Mesenchymal stem cell (in vitro differentiated cells and primary cell): ENCODE results near the gene CHRM2.
A peak's percentile ranks its signal among the peaks of the same experiment; 100 is the strongest.

Source experiments
- DNase-seq: peaks from one replicate; pipeline ENCODE4 v3.0.0-alpha.2; 2013
- H2AFZ ChIP-seq: one replicate; pipeline ENCODE4 v1.6.1; 2013; ENCODE audit warnings: low read depth, mild to moderate bottlenecking, control low read depth, inconsistent platforms, low read length, moderate library complexity
- H2AK5ac ChIP-seq: 2 replicates; pipeline ENCODE4 v1.6.1; 2013; ENCODE audit warnings: low read length, moderate library complexity, mild to moderate bottlenecking, inconsistent platforms; ENCODE audit not compliant: severe bottlenecking
- H2BK120ac ChIP-seq: one replicate; pipeline ENCODE4 v1.6.1; 2013; ENCODE audit warnings: low read depth, mild to moderate bottlenecking, inconsistent platforms, low read length, moderate library complexity
- H2BK12ac ChIP-seq, 2 experiments: one replicate each; pipeline ENCODE4 v1.6.1; 2013; ENCODE audit warnings: inconsistent platforms in 2 of 2, low read length in 2 of 2, mild to moderate bottlenecking in 2 of 2, moderate library complexity in 2 of 2, control low read depth in 1 of 2
- H2BK15ac ChIP-seq: one replicate; pipeline ENCODE4 v1.6.1; 2013; ENCODE audit warnings: mild to moderate bottlenecking, low read depth, inconsistent platforms; ENCODE audit not compliant: poor library complexity, severe bottlenecking
- H2BK5ac ChIP-seq: 2 replicates; pipeline ENCODE4 v1.6.1; 2013; ENCODE audit warnings: low read depth, mild to moderate bottlenecking, low read length, control low read depth, inconsistent platforms; ENCODE audit not compliant: poor library complexity, severe bottlenecking
- H3K14ac ChIP-seq, 2 experiments: one replicate each; pipeline ENCODE4 v1.6.1; 2013; ENCODE audit warnings: inconsistent platforms in 2 of 2, low read length in 2 of 2, control low read depth in 1 of 2, mild to moderate bottlenecking in 1 of 2, moderate library complexity in 1 of 2
- H3K18ac ChIP-seq, 2 experiments: one replicate each; pipeline ENCODE4 v1.6.1; 2013; ENCODE audit warnings: inconsistent platforms in 2 of 2, low read length in 2 of 2, control low read depth in 1 of 2, low read depth in 1 of 2, mild to moderate bottlenecking in 1 of 2
- H3K23ac ChIP-seq, 2 experiments: one replicate each; pipeline ENCODE4 v1.6.1; 2013; ENCODE audit warnings: inconsistent platforms in 2 of 2, low read length in 2 of 2, mild to moderate bottlenecking in 2 of 2, moderate library complexity in 2 of 2, control low read depth in 1 of 2
- H3K27ac ChIP-seq: 2 replicates; pipeline ENCODE4 v1.5.1; 2013; ENCODE audit warnings: mild to moderate bottlenecking, moderate library complexity, low read length, control low read depth, inconsistent platforms; ENCODE audit not compliant: poor library complexity, severe bottlenecking
- H3K27me3 ChIP-seq, 2 experiments: 2 replicates each; pipeline versions ENCODE4 v1.6.1 to v1.7.0; 2013; ENCODE audit warnings: low read length in 2 of 2, mild to moderate bottlenecking in 2 of 2, moderate library complexity in 2 of 2, control low read depth in 1 of 2, inconsistent platforms in 1 of 2; ENCODE audit not compliant: control insufficient read depth in 1 of 2, insufficient read depth in 1 of 2
- H3K36me3 ChIP-seq, 2 experiments: 2 replicates each; pipeline versions ENCODE4 v1.6.1 to v1.7.0; 2013; ENCODE audit warnings: low read length in 2 of 2, control low read depth in 1 of 2, inconsistent platforms in 1 of 2, low read depth in 1 of 2, mild to moderate bottlenecking in 1 of 2; ENCODE audit not compliant: insufficient read depth in 2 of 2, control insufficient read depth in 1 of 2
- H3K4ac ChIP-seq, 2 experiments: one replicate each; pipeline ENCODE4 v1.6.1; 2013; ENCODE audit warnings: inconsistent platforms in 2 of 2, low read length in 2 of 2, mild to moderate bottlenecking in 2 of 2, moderate library complexity in 2 of 2, control low read depth in 1 of 2, low read depth in 1 of 2
- H3K4me1 ChIP-seq: 2 replicates; pipeline ENCODE4 v1.6.1; 2013; ENCODE audit warnings: low read depth, low read length, control low read depth; ENCODE audit not compliant: control insufficient read depth, insufficient read depth
- H3K4me2 ChIP-seq: 2 replicates; pipeline ENCODE4 v1.6.1; 2013; ENCODE audit warnings: low read length, mild to moderate bottlenecking, inconsistent platforms; ENCODE audit not compliant: poor library complexity, severe bottlenecking
- H3K4me3 ChIP-seq, 2 experiments: 2 replicates each; pipeline versions ENCODE4 v1.5.1 to v1.7.0; 2013; ENCODE audit warnings: low read length in 2 of 2, mild to moderate bottlenecking in 2 of 2, control low read depth in 1 of 2, low read depth in 1 of 2; ENCODE audit not compliant: insufficient read depth in 1 of 2
- H3K79me1 ChIP-seq: replicated peaks from 2 replicates; pipeline ENCODE4 v1.6.1; 2013; ENCODE audit warnings: mild to moderate bottlenecking, control low read depth, low read length, inconsistent platforms; ENCODE audit not compliant: poor library complexity, severe bottlenecking
- H3K9ac ChIP-seq: 2 replicates; pipeline ENCODE4 v1.7.0; 2013; ENCODE audit warnings: mild to moderate bottlenecking, low read length, moderate library complexity
- H3K9me3 ChIP-seq: 2 replicates; pipeline ENCODE4 v1.7.0; 2013; ENCODE audit warnings: mild to moderate bottlenecking, low read length; ENCODE audit not compliant: control insufficient read depth
- H4K8ac ChIP-seq: one replicate; pipeline ENCODE4 v1.6.1; 2013; ENCODE audit warnings: inconsistent platforms, mild to moderate bottlenecking, low read length, moderate library complexity
- H4K91ac ChIP-seq: one replicate; pipeline ENCODE4 v1.6.1; 2013; ENCODE audit warnings: mild to moderate bottlenecking, low read length, inconsistent platforms
- WGBS: methylation state at CpG from one replicate; pipeline ENCODE4 v1.1.7; 2013; ENCODE audit warnings: mixed read lengths; 5-methylcytosine and 5-hydroxymethylcytosine counted together

CHRM2 gene

GRCh38 chr7:136925556-136925955 is 57.1 kb downstream of the CHRM2 start:
- Histone ChIP-seq H4K8ac (no peak overlapping the region), H3K9ac (no peak overlapping the region), H3K9me3 (no peaks in the 10 kb centered on the region), H2AK5ac (no peak overlapping the region), H2BK120ac (peak overlapping the region; percentile 68), H3K27ac (no peak overlapping the region), H3K14ac (no peak overlapping the region), H3K4me3 (no peak overlapping the region), H3K4me2 (no peak overlapping the region), H3K4me1 (no peaks in the 10 kb centered on the region), H4K91ac (no peak overlapping the region), H3K18ac (peak overlapping the region; percentile 6 to 59), H3K23ac (peak overlapping the region in 1 of 2 experiments; percentile 86), H2AFZ (no peak overlapping the region), H3K36me3 (no peaks in the 10 kb centered on the region), H2BK15ac (no peak overlapping the region), H2BK5ac (no peak overlapping the region), H2BK12ac (peak overlapping the region; percentile 51 to 75), H3K27me3 (no peaks in the 10 kb centered on the region), H3K79me1 (no peaks in the 10 kb centered on the region), H3K4ac (peak overlapping the region in 1 of 2 experiments; percentile 32)
- peak; percentile 40 for DNase-seq

GRCh38 chr7:136931169-136931867 is 62.9 kb downstream of the CHRM2 start:
- no peak overlapping the region for H3K18ac ChIP-seq
- no peaks in the 10 kb centered on the region for H3K27me3 ChIP-seq
- no peak overlapping the region for H2BK15ac ChIP-seq
- no peaks in the 10 kb centered on the region for H3K36me3 ChIP-seq
- H3K9ac ChIP-seq: no peak overlapping the region
- H2BK5ac ChIP-seq: no peak overlapping the region
- H3K79me1 ChIP-seq: no peaks in the 10 kb centered on the region
- H2AFZ ChIP-seq: no peak overlapping the region
- no peaks in the 10 kb centered on the region for H3K9me3 ChIP-seq
- no peak overlapping the region for H3K27ac ChIP-seq
- no peak overlapping the region for H3K4me2 ChIP-seq
- H4K8ac ChIP-seq: no peak overlapping the region
- H3K23ac ChIP-seq: no peak overlapping the region
- H2BK12ac ChIP-seq: peak overlapping the region in 1 of 2 experiments; percentile 73
- no peak overlapping the region for H4K91ac ChIP-seq
- no peak overlapping the region for H3K4me3 ChIP-seq
- 88% methylated on average over 3 of the region's 3 CpGs for WGBS
- no peaks in the 10 kb centered on the region for H3K4me1 ChIP-seq
- DNase-seq: no peak
- H3K4ac ChIP-seq: no peak overlapping the region
- no peak overlapping the region for H3K14ac ChIP-seq
- no peak overlapping the region for H2BK120ac ChIP-seq
- no peak overlapping the region for H2AK5ac ChIP-seq

- no peaks in the 10 kb centered on the region for H3K9me3 ChIP-seq
- H3K4me2 ChIP-seq: no peak overlapping the region
- H3K9ac ChIP-seq: no peak overlapping the region
- no peak for DNase-seq
- no peak overlapping the region for H3K18ac ChIP-seq
- no peak overlapping the region for H3K14ac ChIP-seq
- no peak overlapping the region for H2AFZ ChIP-seq
- H2BK15ac ChIP-seq: no peak overlapping the region
- H3K36me3 ChIP-seq: no peaks in the 10 kb centered on the region
- WGBS: no CpG with 5 or more reads among the region's 5 CpGs
- H2BK12ac ChIP-seq: no peak overlapping the region
- H3K23ac ChIP-seq: no peak overlapping the region
- no peak overlapping the region for H3K27ac ChIP-seq
- no peaks in the 10 kb centered on the region for H3K4me1 ChIP-seq
- H2BK5ac ChIP-seq: no peak overlapping the region
- no peak overlapping the region for H4K8ac ChIP-seq
- no peak overlapping the region for H3K4me3 ChIP-seq
- H3K4ac ChIP-seq: no peak overlapping the region
- H2BK120ac ChIP-seq: no peak overlapping the region
- H4K91ac ChIP-seq: no peak overlapping the region
- H3K79me1 ChIP-seq: no peaks in the 10 kb centered on the region
- H2AK5ac ChIP-seq: no peak overlapping the region
- no peaks in the 10 kb centered on the region for H3K27me3 ChIP-seq
Observed at GRCh38 chr7:136937436-136937835, 69.0 kb downstream of the CHRM2 start.

DNA sequence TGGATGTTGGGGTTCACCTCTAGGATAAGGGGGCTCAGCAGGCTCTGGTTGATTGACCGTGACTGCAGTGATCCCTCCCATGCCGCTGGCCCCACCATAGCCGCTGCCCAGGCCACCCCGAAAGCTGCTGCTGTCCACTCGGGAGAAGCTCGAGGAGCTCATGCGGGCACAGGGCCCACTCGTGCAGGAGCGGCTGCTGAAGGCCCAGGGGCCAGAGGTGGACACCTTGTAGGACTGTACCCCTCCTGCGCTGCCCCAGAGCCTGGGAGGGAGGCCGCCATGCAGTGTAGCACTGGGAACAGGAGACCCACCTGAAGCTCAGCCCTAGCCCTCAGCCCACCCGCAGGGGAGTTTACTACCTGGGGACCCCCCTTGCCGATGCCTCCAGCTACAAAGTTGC is 70.0 kb downstream of the CHRM2 start:
- no peak overlapping the region for H2BK5ac ChIP-seq
- H3K79me1 ChIP-seq: no peaks in the 10 kb centered on the region
- no peak overlapping the region for H2BK120ac ChIP-seq
- no peaks in the 10 kb centered on the region for H3K27me3 ChIP-seq
- peak overlapping the region in 1 of 2 experiments; percentile 31 for H2BK12ac ChIP-seq
- no peak for DNase-seq
- H3K36me3 ChIP-seq: no peaks in the 10 kb centered on the region
- H2BK15ac ChIP-seq: no peak overlapping the region
- H3K9ac ChIP-seq: no peak overlapping the region
- no peak overlapping the region for H3K4me3 ChIP-seq
- H2AK5ac ChIP-seq: no peak overlapping the region
- H4K91ac ChIP-seq: no peak overlapping the region
- no peak overlapping the region for H4K8ac ChIP-seq
- H2AFZ ChIP-seq: no peak overlapping the region
- H3K14ac ChIP-seq: no peak overlapping the region
- H3K27ac ChIP-seq: no peak overlapping the region
- H3K4me1 ChIP-seq: no peaks in the 10 kb centered on the region
- no peak overlapping the region for H3K23ac ChIP-seq
- no peaks in the 10 kb centered on the region for H3K9me3 ChIP-seq
- no peak overlapping the region for H3K4me2 ChIP-seq
- H3K18ac ChIP-seq: no peak overlapping the region
- WGBS: 96% methylated on average over 11 of the region's 13 CpGs
- H3K4ac ChIP-seq: no peak overlapping the region
